22Rv1 (cell line): ENCODE results near the gene RNF225.

ENCODE experiments used
- CTCF ChIP-seq: fragments of 450-650 bp; IDR thresholded peaks from 2 replicates; pipeline ENCODE4 v1.5.1; 2017; ENCODE audit warnings: mild to moderate bottlenecking
- ZFX ChIP-seq: fragments of 450-650 bp; IDR thresholded peaks from 2 replicates; pipeline ENCODE4 v1.6.1; 2017; ENCODE audit warnings: antibody characterized with exemption, borderline replicate concordance

- TF ChIP-seq CTCF = no peak
- no peak for TF ChIP-seq ZFX
Measured at GRCh38 chr19:58396691-58397532, 1.5 kb downstream of the RNF225 start.
